ENCODE measurements around the gene CDHR3. TPM values are rescaled to one million over a fixed set of nuclear protein-coding genes. Genes with fewer than 3 reads are reported as not detected.

Gene CDHR3
- total and polyA plus RNA-seq, 2 donors (not counting 3 experiments of a cell fraction or from before 2014, with no cell fraction given): 0.46 to 2.3 TPM

DNA sequence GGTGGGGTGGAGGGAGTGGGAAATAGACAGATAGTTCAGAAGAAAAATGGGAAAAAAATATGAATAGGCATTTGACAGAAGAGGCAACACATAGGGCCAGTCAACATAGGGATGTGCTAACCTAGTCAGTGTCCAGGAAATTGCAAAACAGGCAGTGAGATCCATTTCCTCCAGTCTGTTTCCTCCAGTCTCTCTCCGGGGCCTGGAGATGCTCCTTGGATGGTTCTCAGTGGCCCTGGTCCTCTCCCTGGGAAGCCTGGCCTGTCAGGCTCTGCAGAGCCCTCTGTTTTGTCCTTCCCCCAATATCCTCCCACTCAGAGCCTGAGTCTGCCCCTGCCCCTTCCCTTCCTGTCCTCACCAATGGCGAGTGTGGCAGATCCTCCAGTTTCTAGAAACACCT is 96.5 kb downstream of the CDHR3 start:
- no peak for FAIRE-seq

More for the DNA sequence above, 96.5 kb downstream of the CDHR3 start:
- Histone ChIP-seq H3K9ac (replicated peaks; ENCODE audit: extremely low read depth, insufficient read depth, low read length) (no peak overlapping the region), H3K27me3 (ENCODE audit: control insufficient read depth in 2 of 2, insufficient read depth in 2 of 2, low read length in 2 of 2) (peaks cover 0 to under 1% of the 10 kb centered on the region in 2 experiments), H3K9me1 (replicated peaks; ENCODE audit: control insufficient read depth, extremely low read depth, insufficient read depth, low read length) (no peaks in the 10 kb centered on the region), H3K36me3 (ENCODE audit: control insufficient read depth in 2 of 2, extremely low read depth in 1 of 2, insufficient read depth in 2 of 2, low read length in 2 of 2) (no peaks in the 10 kb centered on the region), H3K4me3 (replicated peaks in 1 of 3; ENCODE audit: insufficient read depth in 1 of 3, low read depth in 1 of 3, low read length in 3 of 3) (no peak overlapping the region), H3K9me3 (replicated peaks; ENCODE audit: control insufficient read depth, insufficient read depth, low read length) (no peaks in the 10 kb centered on the region), H3K4me1 (ENCODE audit: control insufficient read depth, extremely low read depth, insufficient read depth, low read length) (peaks cover 6% of the 10 kb centered on the region), H3K4me2 (ENCODE audit: insufficient read depth, low read length) (no peak overlapping the region), H2AFZ (ENCODE audit: low read depth, low read length) (no peak overlapping the region), H3K27ac (ENCODE audit: insufficient read depth, low read depth, low read length) (no peak overlapping the region), H3K79me2 (ENCODE audit: control insufficient read depth, insufficient read depth, low read length) (no peaks in the 10 kb centered on the region), H4K20me1 (replicated peaks; ENCODE audit: control insufficient read depth, extremely low read depth, insufficient read depth, low read length) (no peaks in the 10 kb centered on the region)
- DNase-seq (ENCODE audit: low read depth, low spot score): no peak
- dilution Hi-C loops (cut with MboI; ENCODE audit: extremely low pct_ligation_motif_present, low sequenced_read_pairs): loop anchor here (25.0 kb wide), 1 partner anchor 103 kb away; no protein-coding TSS in a partner anchor
- intact Hi-C loops (cut with micrococcal nuclease): no loop called here
- ChIA-PET POLR2A (no interaction called here), CTCF (interaction anchor here (1.0 to 8.8 kb wide), 4 partner anchors 16 to 100 kb away, joined by 3 to 209 read pairs (median 4); no protein-coding TSS in a partner anchor)
- TF ChIP-seq EZH2 (IDR thresholded peaks at IDR 0.05; ENCODE audit: borderline replicate concordance, low read depth, low read length, severe bottlenecking): no peak
- no peak for TF ChIP-seq POLR2AphosphoS5 (IDR thresholded peaks at IDR 0.05; ENCODE audit: insufficient read depth, low read depth, low read length)
- TF ChIP-seq GATA2 (IDR thresholded peaks at IDR 0.05; ENCODE audit: insufficient read depth, insufficient read length, low read depth, low read length): no peak
- TF ChIP-seq POLR2A (IDR thresholded peaks at IDR 0.05; ENCODE audit: low read depth, low read length): no peak
- no peak for TF ChIP-seq MYC (IDR thresholded peaks at IDR 0.05; ENCODE audit: low read depth, low read length)
- TF ChIP-seq FOS (IDR thresholded peaks at IDR 0.05; ENCODE audit: borderline replicate concordance, insufficient read depth, low read length): no peak
- TF ChIP-seq, protein P1, sequence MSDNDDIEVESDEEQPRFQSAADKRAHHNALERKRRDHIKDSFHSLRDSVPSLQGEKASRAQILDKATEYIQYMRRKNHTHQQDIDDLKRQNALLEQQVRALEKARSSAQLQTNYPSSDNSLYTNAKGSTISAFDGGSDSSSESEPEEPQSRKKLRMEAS (IDR thresholded peaks at IDR 0.05; ENCODE audit: insufficient read depth, insufficient read length): no peak
- TF ChIP-seq, protein P2, sequence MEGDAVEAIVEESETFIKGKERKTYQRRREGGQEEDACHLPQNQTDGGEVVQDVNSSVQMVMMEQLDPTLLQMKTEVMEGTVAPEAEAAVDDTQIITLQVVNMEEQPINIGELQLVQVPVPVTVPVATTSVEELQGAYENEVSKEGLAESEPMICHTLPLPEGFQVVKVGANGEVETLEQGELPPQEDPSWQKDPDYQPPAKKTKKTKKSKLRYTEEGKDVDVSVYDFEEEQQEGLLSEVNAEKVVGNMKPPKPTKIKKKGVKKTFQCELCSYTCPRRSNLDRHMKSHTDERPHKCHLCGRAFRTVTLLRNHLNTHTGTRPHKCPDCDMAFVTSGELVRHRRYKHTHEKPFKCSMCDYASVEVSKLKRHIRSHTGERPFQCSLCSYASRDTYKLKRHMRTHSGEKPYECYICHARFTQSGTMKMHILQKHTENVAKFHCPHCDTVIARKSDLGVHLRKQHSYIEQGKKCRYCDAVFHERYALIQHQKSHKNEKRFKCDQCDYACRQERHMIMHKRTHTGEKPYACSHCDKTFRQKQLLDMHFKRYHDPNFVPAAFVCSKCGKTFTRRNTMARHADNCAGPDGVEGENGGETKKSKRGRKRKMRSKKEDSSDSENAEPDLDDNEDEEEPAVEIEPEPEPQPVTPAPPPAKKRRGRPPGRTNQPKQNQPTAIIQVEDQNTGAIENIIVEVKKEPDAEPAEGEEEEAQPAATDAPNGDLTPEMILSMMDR (IDR thresholded peaks at IDR 0.05; ENCODE audit: extremely low read depth in 1 of 2, insufficient read depth in 1 of 2, low read depth in 1 of 2, low read length in 2 of 2): no peak
- TF ChIP-seq JUN (IDR thresholded peaks at IDR 0.05; ENCODE audit: borderline replicate concordance, insufficient read depth, insufficient read length, low read depth): no peak
- no TSS peak for BruUV-seq (replicated peaks)

Data from endothelial cell of umbilical vein (primary cell).